ENCODE measurements around the gene RIF1.

Gene RIF1

DNA sequence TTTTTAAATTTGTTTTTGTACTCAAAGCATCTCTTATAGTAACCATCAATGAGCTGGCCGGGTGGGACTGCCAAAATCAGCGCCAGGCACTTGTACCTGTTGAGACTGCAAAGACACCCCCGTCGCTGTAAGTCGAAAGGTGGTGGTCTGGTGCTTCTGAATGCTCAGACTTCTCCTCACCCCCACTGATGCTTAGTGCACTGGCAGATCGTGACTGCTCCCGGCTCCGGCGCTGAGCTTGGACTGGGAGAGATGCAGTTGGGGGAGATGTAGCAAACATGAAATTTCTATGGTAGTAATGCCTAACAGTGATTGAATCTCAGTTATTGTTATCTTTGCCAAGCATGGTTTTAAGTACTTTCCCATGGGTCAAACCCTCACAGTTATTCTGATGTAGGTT is 80.6 kb downstream of the RIF1 start:
- in situ Hi-C loops (cut with MboI; ENCODE audit: low sequenced_read_pairs): loop anchor here (25.0 kb wide), 1 partner anchor 522 kb away; no protein-coding TSS in a partner anchor

DNA sequence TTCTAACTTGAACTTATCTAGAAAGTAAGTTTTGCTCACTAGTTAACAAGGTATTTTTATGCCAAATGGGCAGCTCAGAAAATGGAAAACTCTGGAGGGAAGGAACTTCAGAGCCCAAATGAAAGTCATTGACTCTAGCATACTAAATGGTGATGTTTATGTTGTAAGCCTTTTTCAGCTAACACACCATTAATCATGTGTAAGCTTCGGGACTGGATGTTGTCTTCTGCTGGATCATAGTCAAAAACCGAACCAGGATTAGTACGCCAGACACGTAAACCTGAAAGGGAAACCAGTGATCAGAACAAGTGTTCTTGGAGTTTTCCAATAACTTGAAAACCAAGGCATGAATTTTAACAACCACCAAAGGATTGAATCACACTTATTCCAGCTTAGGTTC is 81.8 kb downstream of the RIF1 start:
- in situ Hi-C loops (cut with MboI; ENCODE audit: low sequenced_read_pairs): loop anchor here (25.0 kb wide), 1 partner anchor 521 kb away; no protein-coding TSS in a partner anchor

DNA sequence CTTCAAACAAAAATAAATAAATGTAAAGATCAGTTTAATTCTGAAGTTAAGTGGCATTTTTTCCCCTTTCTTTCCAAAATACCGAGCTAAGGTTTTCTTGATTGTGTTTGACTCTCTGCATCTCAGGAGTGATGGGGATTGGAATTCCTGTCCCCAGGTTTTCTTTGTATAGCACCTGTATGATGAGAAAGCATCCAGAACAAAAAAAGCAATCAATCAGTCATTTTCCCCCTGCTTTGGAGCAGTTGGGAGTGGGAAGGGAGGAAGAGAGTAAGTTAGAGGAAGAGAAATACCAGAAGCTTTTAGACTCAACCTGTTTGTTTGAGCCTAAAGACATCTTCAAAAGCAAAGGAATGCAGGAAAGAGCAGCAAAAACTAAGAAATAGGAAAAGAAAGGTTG is 88.5 kb downstream of the RIF1 start:
- in situ Hi-C loops (cut with MboI; ENCODE audit: low sequenced_read_pairs): loop anchor here (25.0 kb wide), 1 partner anchor 514 kb away; no protein-coding TSS in a partner anchor

DNA sequence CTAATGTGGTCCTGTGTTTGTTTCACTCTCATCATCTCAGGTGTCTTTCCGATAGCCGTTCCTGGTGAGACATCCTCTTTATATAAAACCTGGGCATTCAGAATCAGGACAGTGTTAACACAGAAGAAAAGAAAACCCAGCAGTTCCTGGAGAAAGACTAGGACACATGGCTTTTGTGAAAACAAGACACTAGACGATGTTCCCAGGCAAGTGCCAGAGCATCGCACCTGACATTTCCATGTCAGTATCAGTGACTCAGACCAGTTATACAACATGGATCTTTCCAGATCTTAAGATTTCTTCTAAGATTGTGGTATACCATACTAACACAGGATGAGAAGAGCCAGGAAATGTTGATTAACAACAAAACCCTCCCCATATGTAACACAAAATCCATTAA is 96.5 kb downstream of the RIF1 start:
- in situ Hi-C loops (cut with MboI; ENCODE audit: low sequenced_read_pairs): no loop called here

DNA sequence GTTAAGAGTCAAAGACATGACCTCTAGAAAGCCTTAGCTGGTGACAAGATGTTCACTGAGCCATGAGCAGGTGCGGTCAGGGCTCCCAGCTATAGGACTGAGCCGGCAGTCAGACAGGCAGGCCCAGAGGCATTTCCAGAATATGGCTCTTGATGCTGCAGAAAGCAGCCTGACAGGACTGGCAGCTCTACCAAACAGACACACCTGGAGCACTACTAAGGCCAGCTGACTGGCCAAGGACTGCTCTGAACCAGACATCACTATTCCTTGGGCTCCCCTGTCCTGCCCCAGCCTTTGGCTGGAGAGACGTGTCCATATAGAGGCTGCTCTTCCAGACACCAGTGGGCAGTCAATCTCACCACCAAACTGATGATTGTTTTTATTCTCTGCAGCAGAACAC is 98.8 kb downstream of the RIF1 start:
- in situ Hi-C loops (cut with MboI; ENCODE audit: low sequenced_read_pairs): no loop called here

DNA sequence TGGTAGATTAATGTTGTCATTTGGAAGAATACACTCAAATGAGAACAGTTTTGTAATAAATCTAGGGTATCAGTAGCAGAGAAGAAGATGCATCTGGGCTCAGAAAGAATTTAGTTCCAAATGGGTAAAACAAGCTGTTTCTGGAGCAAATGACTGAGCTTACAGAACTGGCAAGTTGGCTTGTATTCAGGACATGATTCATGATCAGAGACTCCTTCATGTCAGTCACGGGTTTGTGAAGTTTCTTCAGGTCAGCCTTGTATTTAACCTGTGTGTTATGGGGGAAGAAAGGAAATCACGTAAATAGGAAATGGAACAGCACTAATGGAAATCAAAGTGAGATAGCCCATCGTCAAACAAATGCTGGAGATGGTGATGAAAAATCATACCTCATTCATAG is 109.1 kb downstream of the RIF1 start:
- in situ Hi-C loops (cut with MboI; ENCODE audit: low sequenced_read_pairs): no loop called here

DNA sequence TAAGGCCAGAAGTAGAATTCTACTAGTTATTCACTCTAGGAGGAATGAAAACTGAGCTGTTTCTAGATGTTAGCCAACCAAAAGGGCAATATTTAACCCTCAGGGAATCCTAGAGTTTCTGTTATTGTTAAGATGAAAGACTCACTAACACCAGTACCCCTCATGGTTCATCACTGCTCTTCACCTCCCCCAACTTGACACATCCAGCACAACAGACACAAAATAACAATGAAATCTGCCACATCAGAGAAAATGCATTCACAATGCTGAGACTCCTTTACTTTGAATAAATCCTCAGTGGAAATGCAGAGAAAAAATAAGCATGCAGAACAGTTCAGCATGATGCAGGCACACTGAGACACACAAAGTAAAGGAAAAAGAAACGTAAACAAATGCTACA is 111.3 kb downstream of the RIF1 start:
- in situ Hi-C loops (cut with MboI; ENCODE audit: low sequenced_read_pairs): no loop called here

DNA sequence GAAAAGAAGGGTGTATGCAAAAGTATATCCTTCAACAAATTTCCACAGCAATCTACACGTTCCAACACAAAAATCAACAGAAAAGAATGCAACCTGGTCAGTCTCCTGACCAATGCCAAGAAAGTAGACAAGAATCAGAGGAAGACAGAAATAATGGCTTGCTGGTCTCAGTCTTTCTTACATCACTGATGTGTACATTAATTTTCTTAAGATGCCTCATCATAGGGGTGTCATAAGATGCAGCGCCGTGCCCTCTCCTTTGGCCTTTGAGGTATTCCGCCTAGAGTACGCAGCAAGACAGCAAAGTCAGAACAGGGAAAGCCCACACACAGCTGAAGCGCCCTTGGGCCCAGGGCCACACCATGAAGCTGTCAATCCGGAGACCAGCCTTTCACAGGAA is 112.9 kb downstream of the RIF1 start:
- in situ Hi-C loops (cut with MboI; ENCODE audit: low sequenced_read_pairs): no loop called here

DNA sequence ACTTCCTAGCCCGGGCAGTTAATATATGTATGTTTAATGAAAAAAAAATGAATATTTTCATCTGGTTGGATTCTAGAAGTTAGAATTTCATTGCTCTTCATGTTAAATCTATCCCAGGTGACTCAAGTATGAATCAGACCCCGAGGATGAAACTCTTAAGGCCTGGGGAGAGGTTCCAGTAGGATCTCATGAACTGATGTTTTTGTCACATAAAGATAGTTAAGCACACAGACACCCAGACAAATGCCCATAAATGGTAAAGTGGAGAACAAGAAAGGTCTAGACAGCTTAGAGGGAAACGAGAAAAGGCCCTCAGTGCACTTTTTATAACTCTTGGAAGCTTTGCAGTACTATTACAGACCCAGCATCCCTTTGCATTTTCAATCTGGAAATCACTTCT is 114.1 kb downstream of the RIF1 start:
- in situ Hi-C loops (cut with MboI; ENCODE audit: low sequenced_read_pairs): no loop called here

DNA sequence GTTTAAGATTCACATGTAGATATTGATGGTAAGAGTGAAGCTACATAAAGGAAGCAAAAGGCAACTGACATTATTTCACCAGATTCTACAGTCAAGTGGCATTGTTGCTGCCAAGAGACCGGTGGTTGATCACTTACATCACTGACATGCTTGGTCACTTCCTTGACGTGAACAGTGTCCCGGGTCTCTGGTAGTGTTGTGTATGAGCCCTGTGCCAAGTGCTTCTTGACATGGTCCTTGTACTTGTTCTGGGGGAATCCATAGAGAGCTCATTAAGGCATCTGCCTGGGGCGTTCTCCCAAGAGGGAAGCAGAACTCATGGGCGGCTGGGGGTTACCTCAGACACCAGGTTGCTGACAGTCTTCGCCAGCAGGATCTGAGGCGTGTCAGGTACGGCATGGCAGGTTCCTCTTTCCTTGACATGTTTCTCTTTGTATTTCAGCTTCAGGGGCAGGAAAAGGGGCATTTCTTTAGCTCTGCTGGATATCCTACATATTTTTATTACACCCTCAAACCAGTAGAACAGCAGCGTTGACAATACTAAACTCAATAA is 116.2 kb downstream of the RIF1 start:
- in situ Hi-C loops (cut with MboI; ENCODE audit: low sequenced_read_pairs): no loop called here

DNA sequence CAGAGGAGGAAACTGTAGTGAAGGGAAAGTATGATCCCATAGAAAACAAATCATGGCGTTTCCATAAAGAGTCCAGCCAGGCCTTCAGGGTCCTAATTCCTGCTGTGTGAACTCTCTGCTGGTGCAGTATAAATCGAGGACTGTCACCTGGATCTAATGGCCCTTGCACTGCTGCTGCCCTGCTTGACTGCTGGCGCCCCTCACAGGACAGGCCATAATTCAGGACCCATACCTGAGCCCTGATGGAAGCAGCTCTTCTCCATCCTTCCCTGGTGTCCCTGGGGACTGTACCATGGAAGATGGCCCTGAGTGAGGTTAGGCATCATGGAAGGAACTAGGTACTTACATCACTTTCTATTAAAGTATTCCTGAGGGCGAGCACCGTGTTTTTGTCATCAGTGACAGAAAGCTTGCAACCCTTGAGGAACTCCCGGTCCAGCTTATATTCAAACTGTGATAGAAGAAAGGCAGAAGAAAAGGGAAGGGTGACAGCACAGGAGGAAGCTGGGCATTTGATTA is 116.9 kb downstream of the RIF1 start:
- in situ Hi-C loops (cut with MboI; ENCODE audit: low sequenced_read_pairs): no loop called here
